Common myeloid progenitor, CD34-positive (primary cell): ENCODE measurements around the gene GRB2.
"Not testable (repeated sequence)": the region's sequence is repeated elsewhere in the genome, so short reads cannot be mapped to it uniquely, and the experiment has no call there.

Experiments used
- CTCF ChIA-PET: fragments of 350-600 bp; sonication (Branson Sonifier 250); formaldehyde crosslinking; loops from one replicate; lab custom pipeline; 2021; ENCODE audit warnings: antibody characterized with exemption; lab: Charles Lee
- POLR2A ChIA-PET: fragments of 350-600 bp; sonication (Branson Sonifier 250); formaldehyde crosslinking; loops from one replicate; lab custom pipeline; 2021; ENCODE audit warnings: antibody characterized with exemption; lab: Charles Lee
- DNase-seq, 3 donors: peaks; one replicate each; pipeline versions ENCODE4 v3.0.0 to v3.0.0-alpha.2; 2013
- H3K27ac ChIP-seq, 2 experiments: 1 replicate in 1 of 2; 2 replicates in 1 of 2; pipeline ENCODE4 v1.7.0; 2013; ENCODE audit warnings: inconsistent platforms in 2 of 2, low read length in 2 of 2, mild to moderate bottlenecking in 2 of 2, low read depth in 1 of 2, moderate library complexity in 1 of 2; ENCODE audit not compliant: severe bottlenecking in 2 of 2, insufficient read depth in 1 of 2, poor library complexity in 1 of 2
- H3K27me3 ChIP-seq, 5 experiments: replicated peaks in 2 of 5; 1 replicate in 3 of 5; 2 replicates in 2 of 5; pipeline versions ENCODE4 v1.6.1 to v1.7.0; 2013; ENCODE audit warnings: low read length in 4 of 5, mild to moderate bottlenecking in 2 of 5, moderate library complexity in 2 of 5, inconsistent platforms in 1 of 5; ENCODE audit not compliant: insufficient read depth in 5 of 5, control insufficient read depth in 4 of 5
- H3K36me3 ChIP-seq, 4 experiments: 1 replicate in 2 of 4; 2 replicates in 2 of 4; pipeline versions ENCODE4 v1.6.1 to v1.7.0; 2013; ENCODE audit warnings: low read length in 3 of 4, control low read depth in 1 of 4, mild to moderate bottlenecking in 1 of 4; ENCODE audit not compliant: control insufficient read depth in 4 of 4, insufficient read depth in 4 of 4
- H3K4me1 ChIP-seq, 4 experiments: 1 replicate in 3 of 4; 2 replicates in 1 of 4; pipeline versions ENCODE4 v1.6.1 to v1.7.1; 2013; ENCODE audit warnings: low read length in 3 of 4, mild to moderate bottlenecking in 3 of 4, control low read depth in 1 of 4, inconsistent platforms in 1 of 4, moderate library complexity in 1 of 4; ENCODE audit not compliant: control insufficient read depth in 4 of 4, insufficient read depth in 4 of 4; ENCODE audit errors: control extremely low read depth in 1 of 4
- H3K4me3 ChIP-seq, 7 experiments: 1 replicate in 4 of 7; 2 replicates in 3 of 7; pipeline versions ENCODE4 v1.5.1 to v1.7.0; 2013; ENCODE audit warnings: mild to moderate bottlenecking in 7 of 7, low read length in 6 of 7, moderate library complexity in 6 of 7, inconsistent platforms in 2 of 7, low read depth in 2 of 7, control low read depth in 1 of 7; ENCODE audit not compliant: insufficient read depth in 4 of 7, control insufficient read depth in 1 of 7; ENCODE audit errors: extremely low read depth in 1 of 7
- H3K9me3 ChIP-seq, 5 experiments: 1 replicate in 4 of 5; 2 replicates in 1 of 5; pipeline versions ENCODE4 v1.6.1 to v1.7.1; 2013; ENCODE audit warnings: low read length in 4 of 5, mild to moderate bottlenecking in 2 of 5, inconsistent platforms in 1 of 5, low read depth in 1 of 5, moderate library complexity in 1 of 5; ENCODE audit not compliant: control insufficient read depth in 4 of 5, insufficient read depth in 2 of 5; ENCODE audit errors: control extremely low read depth in 1 of 5
- WGBS: methylation state at CpG from one replicate; pipeline ENCODE4 v1.1.5; 2013; ENCODE audit not compliant: insufficient coverage; 5-methylcytosine and 5-hydroxymethylcytosine counted together

GRB2 gene

DNA sequence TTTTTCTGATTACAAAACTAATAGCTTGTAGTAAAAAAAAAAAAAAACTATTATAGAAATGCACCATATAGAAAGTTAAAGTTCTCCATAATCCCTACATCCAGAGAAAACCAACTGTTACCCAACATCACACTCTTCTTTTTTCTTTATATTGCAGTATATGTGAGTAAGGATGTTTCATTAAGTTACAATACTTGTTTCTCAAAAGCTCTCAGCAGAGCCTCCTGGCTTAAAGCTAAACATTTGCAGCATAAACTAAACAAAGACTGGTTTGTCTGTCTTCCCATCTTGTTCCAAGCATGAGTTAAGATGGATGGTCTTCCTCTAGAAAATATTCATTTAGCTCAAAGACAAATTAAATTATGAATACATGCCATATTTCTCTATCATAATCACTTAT, 25.2 kb downstream of the GRB2 start:
- H3K4me1 ChIP-seq, result peaks cover 0 to 2% (median 0%) of the 10 kb centered on the region in 4 experiments
- H3K27ac ChIP-seq, result no peak overlapping the region
- peaks cover 4 to 21% (median 11%) of the 10 kb centered on the region in 4 experiments for H3K36me3 ChIP-seq
- no peak for DNase-seq
- no peaks in the 10 kb centered on the region for H3K27me3 ChIP-seq
- POLR2A ChIA-PET, result interaction anchor here (0.6 to 1.3 kb wide), 3 partner anchors 11 to 42 kb away, joined by 3 to 8 read pairs (median 4); no protein-coding TSS in a partner anchor
- no peaks in the 10 kb centered on the region for H3K9me3 ChIP-seq
- CTCF ChIA-PET, result interaction anchor here (0.6 to 2.7 kb wide), 12 partner anchors 9 to 326 kb away, joined by 3 to 14 read pairs (median 3); no protein-coding TSS in a partner anchor
- H3K4me3 ChIP-seq, result no peak overlapping the region

- CTCF ChIA-PET, result interaction anchor here (0.6 to 2.8 kb wide), 11 partner anchors 13 to 210 kb away, joined by 3 to 14 read pairs (median 3); partner anchors contain the start of gene SLC25A19
- WGBS, result 100% methylated on average over 1 of the region's 1 CpG
Measured at GRCh38 chr17:75379426-75379825, 26.1 kb downstream of the GRB2 start.

GRCh38 chr17:75373280-75373679, 32.2 kb downstream of the GRB2 start:
- ChIA-PET POLR2A (no interaction called here), CTCF (interaction anchor here (0.8 to 1.3 kb wide), 3 partner anchors 8 to 37 kb away, joined by 3 to 4 read pairs (median 3); no protein-coding TSS in a partner anchor)
- no peaks in the 10 kb centered on the region for H3K27me3 ChIP-seq
- WGBS, result 75% methylated on average over 4 of the region's 4 CpGs
- no peak overlapping the region for H3K27ac ChIP-seq
- no peaks in the 10 kb centered on the region for H3K9me3 ChIP-seq
- DNase-seq, result no peak
- peaks cover 3 to 34% (median 19%) of the 10 kb centered on the region in 4 experiments for H3K36me3 ChIP-seq
- peaks cover 0 to 6% (median 3%) of the 10 kb centered on the region in 4 experiments for H3K4me1 ChIP-seq
- H3K4me3 ChIP-seq, result no peak overlapping the region

More at GRCh38 chr17:75379426-75379825, 26.1 kb downstream of the GRB2 start:
- H3K27me3 ChIP-seq, H3K27ac ChIP-seq, H3K4me1 ChIP-seq, H3K4me3 ChIP-seq, H3K9me3 ChIP-seq, POLR2A ChIA-PET, DNase-seq: not testable (repeated sequence)
- H3K36me3 ChIP-seq, result peaks cover 4 to 22% (median 18%) of the 10 kb centered on the region in 4 experiments

GRCh38 chr17:75371981-75372380, 33.5 kb downstream of the GRB2 start:
- DNase-seq, result no peak
- Histone ChIP-seq H3K27ac (no peak overlapping the region), H3K4me3 (no peak overlapping the region), H3K9me3 (no peaks in the 10 kb centered on the region), H3K4me1 (peaks cover 0 to 10% (median 3%) of the 10 kb centered on the region in 4 experiments), H3K36me3 (peaks cover 3 to 24% (median 16%) of the 10 kb centered on the region in 4 experiments), H3K27me3 (no peaks in the 10 kb centered on the region)
- ChIA-PET POLR2A (no interaction called here), CTCF (interaction anchor here (1.2 to 2.3 kb wide), 2 partner anchors 9 to 11 kb away, joined by 3 to 6 read pairs; no protein-coding TSS in a partner anchor)
- 95% methylated on average over 4 of the region's 5 CpGs for WGBS

DNA sequence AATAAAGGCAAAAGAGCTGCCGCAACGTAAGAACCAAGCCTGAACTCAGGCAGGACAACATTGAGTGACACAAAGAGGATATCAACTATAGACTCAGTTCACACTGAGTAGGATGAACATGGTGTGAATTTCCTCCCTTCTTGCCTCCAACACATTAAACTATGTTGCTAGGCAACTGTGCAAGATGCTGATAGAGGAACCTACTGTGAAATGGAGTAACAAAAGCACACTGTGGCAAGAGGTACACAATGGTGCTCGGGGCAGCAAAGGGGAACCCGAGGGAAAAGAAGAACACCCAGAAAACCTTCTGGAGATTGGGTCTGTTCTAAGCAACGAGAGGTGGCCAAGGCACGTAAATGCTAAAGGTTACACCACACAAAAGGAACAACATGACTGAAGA, 34.1 kb downstream of the GRB2 start:
- 100% methylated on average over 3 of the region's 6 CpGs for WGBS
- DNase-seq, result peak in 2 of 3 donors; percentile 54 to 67
- H3K9me3 ChIP-seq, result no peaks in the 10 kb centered on the region
- ChIA-PET POLR2A (no interaction called here), CTCF (interaction anchor here (2.3 kb wide), 1 partner anchor 9 kb away, joined by 6 read pairs; no protein-coding TSS in a partner anchor)
- H3K4me3 ChIP-seq, result no peak overlapping the region
- peaks cover 0 to 18% (median 12%) of the 10 kb centered on the region in 4 experiments for H3K36me3 ChIP-seq
- no peak overlapping the region for H3K27ac ChIP-seq
- no peaks in the 10 kb centered on the region for H3K27me3 ChIP-seq
- H3K4me1 ChIP-seq, result peaks cover 0 to 13% (median 3%) of the 10 kb centered on the region in 4 experiments

DNA sequence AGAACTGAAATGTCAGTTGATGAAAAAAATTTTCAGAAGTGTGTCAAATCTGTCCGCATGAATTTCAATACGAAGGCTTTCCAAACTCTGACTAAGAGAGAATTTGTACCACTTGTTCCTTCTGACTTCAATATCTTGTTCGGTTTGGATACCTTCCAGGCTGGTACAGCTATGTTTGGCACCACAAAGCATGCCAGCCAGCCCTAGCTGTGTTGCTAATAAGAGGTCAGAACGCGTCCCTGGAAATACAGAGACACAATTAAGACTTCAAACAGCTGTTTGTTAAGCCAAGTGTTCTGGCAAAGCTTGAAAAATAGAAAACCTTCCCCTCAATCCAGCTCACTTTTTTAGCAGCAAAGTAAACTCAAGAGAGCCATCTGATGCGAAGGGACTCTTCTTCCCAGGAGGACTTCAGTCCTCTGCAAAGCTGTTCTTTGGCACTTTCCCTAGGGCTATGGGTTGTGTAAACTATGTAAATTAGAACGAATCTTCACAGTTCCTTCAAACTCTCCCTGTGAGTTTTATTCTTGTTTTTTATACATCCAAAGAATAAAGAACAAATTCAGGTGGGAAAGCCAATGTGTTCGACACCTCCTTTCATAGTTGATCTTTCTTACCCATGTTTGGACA, 35.1 kb downstream of the GRB2 start:
- DNase-seq, result no peak
- H3K4me3 ChIP-seq, result no peak overlapping the region
- H3K27me3 ChIP-seq, result no peaks in the 10 kb centered on the region
- H3K9me3 ChIP-seq, result no peaks in the 10 kb centered on the region
- ChIA-PET POLR2A (interaction anchor here (1.0 kb wide), 1 partner anchor 15 kb away, joined by 3 read pairs; no protein-coding TSS in a partner anchor), CTCF (interaction anchor here (0.6 to 2.3 kb wide), 6 partner anchors 10 to 47 kb away, joined by 3 to 6 read pairs (median 4); no protein-coding TSS in a partner anchor)
- H3K36me3 ChIP-seq, result peaks cover 0 to 17% (median 10%) of the 10 kb centered on the region in 4 experiments
- peaks cover 0 to 21% (median 6%) of the 10 kb centered on the region in 4 experiments for H3K4me1 ChIP-seq
- WGBS, result 96% methylated on average over 3 of the region's 8 CpGs
- H3K27ac ChIP-seq, result no peak overlapping the region
